Heart right ventricle (tissue), 16 donors: ENCODE measurements around the gene KNDC1. TPM values are rescaled to one million over a fixed set of nuclear protein-coding genes. Genes with fewer than 3 reads are reported as not detected.
"Not testable (repeated sequence)": the region's sequence is repeated elsewhere in the genome, so short reads cannot be mapped to it uniquely, and the experiment has no call there.

Experiments used
- ATAC-seq, 8 donors: fragments of 200-7000 bp; cut with Tn5 transposase; one replicate each; pipeline ENCODE4 v1.9.1; 2020; ENCODE audit warnings: mild to moderate bottlenecking in 8 of 8, moderate library complexity in 8 of 8, moderate number of reproducible peaks in 1 of 8
- DNase-seq, 2 donors: peaks; one replicate each; pipeline ENCODE4 v3.0.0-alpha.2; 2020
- H3K27ac ChIP-seq, 10 donors: fragments of 200-600 bp; sonication (generic) in 2 of 10; one replicate each; pipeline versions ENCODE4 v1.5.0 to v1.8.0; 2020 to 2022; ENCODE audit warnings: mild to moderate bottlenecking in 3 of 10
- H3K27me3 ChIP-seq, 7 donors: fragments of 200-600 bp; one replicate each; pipeline ENCODE4 v1.8.0; 2021 to 2022; ENCODE audit warnings: mild to moderate bottlenecking in 2 of 7
- H3K36me3 ChIP-seq, 9 donors: fragments of 200-600 bp; sonication (generic) in 1 of 9; one replicate each; pipeline versions ENCODE4 v1.5.0 to v1.8.0; 2020 to 2022; ENCODE audit warnings: mild to moderate bottlenecking in 2 of 9
- H3K4me1 ChIP-seq, 9 donors: fragments of 200-600 bp; sonication (generic) in 1 of 9; one replicate each; pipeline versions ENCODE4 v1.5.0 to v1.8.0; 2020 to 2022; ENCODE audit warnings: mild to moderate bottlenecking in 4 of 9
- H3K4me3 ChIP-seq, 10 donors: fragments of 200-600 bp; sonication (generic) in 2 of 10; one replicate each; pipeline versions ENCODE4 v1.5.0 to v1.8.0; 2020 to 2022; ENCODE audit warnings: mild to moderate bottlenecking in 7 of 10, moderate library complexity in 2 of 10
- H3K9me3 ChIP-seq, 11 donors: fragments of 200-600 bp in 10 of 11; sonication (generic) in 2 of 11; one replicate each; pipeline versions ENCODE4 v1.5.0 to v1.8.0; 2013 to 2022; ENCODE audit warnings: mild to moderate bottlenecking in 2 of 11, control low read depth in 1 of 11, moderate library complexity in 1 of 11
- CTCF ChIP-seq, 9 donors: fragments of 200-600 bp; sonication (generic) in 2 of 9; IDR thresholded peaks; one replicate each; pipeline versions ENCODE4 v1.5.0 to v1.8.0; 2021 to 2022; ENCODE audit warnings: antibody characterized with exemption in 9 of 9, mild to moderate bottlenecking in 5 of 9, moderate library complexity in 1 of 9
- WGBS, 2 donors: extraction: QIAGEN DNeasy Blood & Tissue Kit; methylation state at CpG; one replicate each; pipeline ENCODE4 v1.1.7; 2013; ENCODE audit warnings: inconsistent platforms in 1 of 2; 5-methylcytosine and 5-hydroxymethylcytosine counted together
- intact Hi-C, 10 donors: fragments of 100-400 bp; cut with DNase I; formaldehyde crosslinking; loops; one replicate each; pipeline versions ENCODE4 v1.11.1 to v1.14.2; 2022
- long read RNA-seq, 3 donors: library from polyadenylated mRNA; unstranded; transcript quantifications; one replicate each; pipeline ENCODE4 v2.0.0, GENCODE V29; 2020 to 2021
- polyA plus RNA-seq, 2 donors: library from polyadenylated mRNA; stranded (reverse); fragments of 200-250 nt; gene quantifications; one replicate each; pipeline ENCODE4 v1.2.3, GENCODE V29; 2013
- total RNA-seq, 10 donors: library from RNA; stranded (reverse); fragmentation: NEBNext Ultra II Directional in 3 of 10; extraction: Animal tissue kit (Norgen Biotek cat#: 25700) in 3 of 10; gene quantifications; one replicate each; pipeline versions ENCODE4 v1.2.1 to v1.2.4, GENCODE V29; 2021 to 2023
- donor health status: Arrhythmogenic right ventricular cardiomyopathy.
- donor health status: ischemic (EF 13 %, LVEDD 7.1; RV severe dilation, severe dysfunction).
- donor health status: healthy with polysubstance abuse.
- donor health status: DM: no; HTN: yes; CAD: no.
- donor health status: DM: no; HTN: no; CAD: no.
- donor health status: ischemic (EF 25% LVEDD 6.9; RV normal size, moderate dysfunction).
- donor health status: ischemic (EF 25% LVEDD 5.7; RV mildly dilated, moderate dysfunction).
- donor health status: healthy.
- donor health status: DM: yes; HTN: yes; CAD: no.
- donor health status: Ischemic cardiomyopathy.
- donor health status: ischemic (EF 35%, LVEDD 5.7; RV mildly dilated, moderate dysfunction).
- donor health status: nonischemic (EF 11% LVEDD 7.7; RV severe dilation, severe dysfunction).
- donor health status: DM: yes; HTN: yes; CAD: no.
- donor health status: PGD.
- donor health status: ischemic (EF 29% LVEDD 5.4; RV normal size, mild dysfunction).
- donor health status: nonischemic (EF 23%, LVEDD 6.1; RV moderate dilation, normal function).

Gene KNDC1
- total RNA-seq (under 1 TPM in 8 of 10 donors, not detected in 2; 0.04 to 0.88 (median 0.20) TPM), polyA plus RNA-seq (under 1 TPM in 1 of 2 donors, not detected in 1; 0.07 TPM)
- long read RNA-seq, donor 1 = 0 reads
- long read RNA-seq, donor 2 = 0 reads
- long read RNA-seq, donor 3 = 0 reads

- Histone ChIP-seq H3K36me3 (no peaks in the 10 kb centered on the region), H3K4me1 (peaks cover 8 to 17% (median 12%) of the 10 kb centered on the region in 9 donors), H3K27me3 (peaks cover 13 to 65% (median 59%) of the 10 kb centered on the region in 7 donors), H3K9me3 (no peaks in the 10 kb centered on the region), H3K27ac (no peak within 1 kb of the TSS), H3K4me3 (peak within 1 kb of the TSS; percentile 14 to 60 (median 49))
- TF ChIP-seq CTCF (IDR thresholded peaks at IDR 0.05) = no peak
- intact Hi-C loops = no loop called here
- ATAC-seq (peak in 5 of 8 donors; percentile 28 to 68 (median 55)), DNase-seq (no peak)
- WGBS, 2 donors = 1% methylated on average over 88 to 107 of the region's 108 CpGs
Observed at GRCh38 chr10:133159950-133160825, at the start of gene KNDC1. Gene KNDC1, plus strand, starts transcription at chr10:133160219. Its CDS starts 249 bp downstream, at chr10:133160468.

- Histone ChIP-seq H3K9me3 (peaks cover 0 to 34% (median 17%) of the 10 kb centered on the region in 11 donors), H3K36me3 (no peaks in the 10 kb centered on the region), H3K27me3 (peaks cover 0 to 6% (median 0%) of the 10 kb centered on the region in 7 donors), H3K4me1 (peaks cover 0 to 15% (median 0%) of the 10 kb centered on the region in 9 donors), H3K4me3 (no peak overlapping the region), H3K27ac (peak overlapping the region in 1 of 10 donors; percentile 13)
- 59 to 63% methylated on average over 6 of the region's 6 CpGs for WGBS, 2 donors
- DNase-seq = no peak
- intact Hi-C loops = no loop called here
- ATAC-seq = no peak
- no peak for TF ChIP-seq CTCF (IDR thresholded peaks at IDR 0.05)
Observed at GRCh38 chr10:133110609-133111275, 49.3 kb upstream of the KNDC1 start.

- Histone ChIP-seq H3K4me1 (peaks cover 0 to 15% (median 0%) of the 10 kb centered on the region in 9 donors), H3K27me3 (peaks cover 0 to 11% (median 0%) of the 10 kb centered on the region in 7 donors), H3K9me3 (peaks cover 0 to 28% (median 15%) of the 10 kb centered on the region in 11 donors)
- WGBS, 2 donors = 11 to 23% methylated on average over 4 to 6 of the region's 7 CpGs
- H3K27ac ChIP-seq, intact Hi-C loops, DNase-seq, H3K36me3 ChIP-seq, H3K4me3 ChIP-seq, ATAC-seq: not testable (repeated sequence)
Observed at GRCh38 chr10:133111640-133112039, 48.4 kb upstream of the KNDC1 start.

GRCh38 chr10:133113146-133113830 is 46.7 kb upstream of the KNDC1 start:
- Histone ChIP-seq H3K36me3 (no peaks in the 10 kb centered on the region), H3K27ac (no peak overlapping the region), H3K27me3 (peaks cover 0 to 13% (median 0%) of the 10 kb centered on the region in 7 donors), H3K9me3 (peaks cover 0 to 12% (median 0%) of the 10 kb centered on the region in 11 donors), H3K4me3 (no peak overlapping the region), H3K4me1 (peaks cover 0 to 21% (median 0%) of the 10 kb centered on the region in 9 donors)
- ATAC-seq (no peak), DNase-seq (no peak)
- intact Hi-C loops = no loop called here
- TF ChIP-seq CTCF (IDR thresholded peaks at IDR 0.05) = no peak
- 90 to 94% methylated on average over 31 of the region's 31 CpGs for WGBS, 2 donors
